HepG2 (cell line): ENCODE results near the gene SERINC2. TPM values are rescaled to one million over a fixed set of nuclear protein-coding genes. Genes with fewer than 3 reads are reported as not detected.

ENCODE experiments used
- ADNP ChIP-seq: sonication (generic); formaldehyde crosslinking; IDR thresholded peaks from 2 replicates; pipeline ENCODE4 v1.4.0; 2020; ENCODE audit warnings: missing genetic modification reagents
- EHMT2 ChIP-seq: fragments of 200-600 bp; sonication (generic); IDR thresholded peaks from 2 replicates; pipeline ENCODE4 v1.7.0; 2017; ENCODE audit warnings: antibody characterized with exemption, low read depth, low read length, borderline replicate concordance
- HES4 ChIP-seq: sonication (generic); formaldehyde crosslinking; IDR thresholded peaks from 2 replicates; pipeline ENCODE4 v1.9.0; 2021; ENCODE audit warnings: mild to moderate bottlenecking, missing genetic modification reagents, borderline replicate concordance
- KDM6A ChIP-seq: IDR thresholded peaks from 2 replicates; pipeline ENCODE4 v1.6.1; 2016; ENCODE audit warnings: low read depth
- KLF11 ChIP-seq: IDR thresholded peaks from 2 replicates; pipeline ENCODE4 v1.6.1; 2016; ENCODE audit warnings: missing compliant biosample characterization
- KLF6 ChIP-seq: IDR thresholded peaks from 2 replicates; pipeline ENCODE4 v1.8.0; 2016; ENCODE audit warnings: missing biosample characterization, missing genetic modification reagents
- MEIS2 ChIP-seq: sonication (generic); formaldehyde crosslinking; IDR thresholded peaks from 2 replicates; pipeline ENCODE4 v1.9.0; 2021; ENCODE audit warnings: mild to moderate bottlenecking, missing genetic modification reagents
- NR1H2 ChIP-seq: sonication (generic); formaldehyde crosslinking; IDR thresholded peaks from 2 replicates; pipeline ENCODE4 v1.8.1; 2022; ENCODE audit warnings: low read depth, missing genetic modification reagents, borderline replicate concordance
- NR2F1 ChIP-seq, 2 experiments: fragments of 450-650 bp in 1 of 2; formaldehyde crosslinking in 1 of 2; IDR thresholded peaks; 2 replicates each; pipeline versions ENCODE4 v1.5.0 to v1.6.1; 2016 to 2020; ENCODE audit warnings: mild to moderate bottlenecking in 1 of 2, missing compliant biosample characterization in 1 of 2, missing genetic modification reagents in 1 of 2, moderate library complexity in 1 of 2
- PAF1 ChIP-seq: IDR thresholded peaks from 2 replicates; pipeline ENCODE4 v1.6.1; 2016; ENCODE audit warnings: missing genetic modification reagents, missing compliant biosample characterization
- PHF8 ChIP-seq: sonication (generic); formaldehyde crosslinking; IDR thresholded peaks from 2 replicates; pipeline ENCODE4 v1.5.0; 2020; ENCODE audit warnings: missing genetic modification reagents
- POGZ ChIP-seq: sonication (generic); formaldehyde crosslinking; IDR thresholded peaks from 2 replicates; pipeline ENCODE4 v1.4.0; 2020; ENCODE audit warnings: mild to moderate bottlenecking, missing genetic modification reagents
- POLR2A ChIP-seq, 2 experiments: IDR thresholded peaks; 2 replicates each; pipeline ENCODE4 v1.6.1; 2011; ENCODE audit warnings: low read depth in 2 of 2, low read length in 2 of 2, mild to moderate bottlenecking in 1 of 2, moderate library complexity in 1 of 2; ENCODE audit not compliant: insufficient read depth in 1 of 2
- RBM39 ChIP-seq: fragments of 200-400 bp; formaldehyde crosslinking; IDR thresholded peaks from one replicate; pipeline ENCODE4 v1.6.1; 2018; ENCODE audit warnings: antibody characterized with exemption, mild to moderate bottlenecking, low read depth, low read length; ENCODE audit not compliant: poor library complexity, severe bottlenecking
- SETDB1 ChIP-seq: sonication (generic); formaldehyde crosslinking; IDR thresholded peaks from 2 replicates; pipeline ENCODE4 v1.5.1; 2020; ENCODE audit warnings: missing genetic modification reagents, mild to moderate bottlenecking, borderline replicate concordance
- SMAD1 ChIP-seq: sonication (generic); formaldehyde crosslinking; IDR thresholded peaks from 2 replicates; pipeline ENCODE4 v1.4.0; 2020; ENCODE audit warnings: missing genetic modification reagents, low read depth, mild to moderate bottlenecking, borderline replicate concordance
- SMAD9 ChIP-seq: sonication (generic); formaldehyde crosslinking; IDR thresholded peaks from 2 replicates; pipeline ENCODE4 v1.5.1; 2020; ENCODE audit warnings: mild to moderate bottlenecking, missing genetic modification reagents
- SMYD3 ChIP-seq: sonication (generic); formaldehyde crosslinking; IDR thresholded peaks from 2 replicates; pipeline ENCODE4 v1.8.1; 2023; ENCODE audit warnings: mild to moderate bottlenecking, missing genetic modification reagents
- SNAPC2 ChIP-seq: sonication (generic); formaldehyde crosslinking; IDR thresholded peaks from 2 replicates; pipeline ENCODE4 v1.8.1; 2022; ENCODE audit warnings: mild to moderate bottlenecking, missing genetic modification reagents
- SNRNP70 ChIP-seq: fragments of 200-400 bp; formaldehyde crosslinking; IDR thresholded peaks from 2 replicates; pipeline ENCODE4 v1.6.1; 2017; ENCODE audit warnings: mild to moderate bottlenecking, low read depth, low read length, moderate library complexity
- SRY ChIP-seq: sonication (generic); formaldehyde crosslinking; IDR thresholded peaks from 2 replicates; pipeline ENCODE4 v1.8.0; 2022; ENCODE audit warnings: mild to moderate bottlenecking, missing genetic modification reagents
- TRIM24 ChIP-seq: sonication (generic); formaldehyde crosslinking; IDR thresholded peaks from 2 replicates; pipeline ENCODE4 v1.8.0; 2022; ENCODE audit warnings: mild to moderate bottlenecking, missing genetic modification reagents
- ZFP36L1 ChIP-seq: sonication (generic); formaldehyde crosslinking; IDR thresholded peaks from 2 replicates; pipeline ENCODE4 v1.8.0; 2022; ENCODE audit warnings: mild to moderate bottlenecking, missing genetic modification reagents, moderate library complexity
- ZNF138 ChIP-seq: sonication (generic); formaldehyde crosslinking; IDR thresholded peaks from 2 replicates; pipeline ENCODE4 v1.5.0; 2020; ENCODE audit warnings: mild to moderate bottlenecking, low read depth, missing genetic modification reagents
- ZNF224 ChIP-seq: sonication (generic); formaldehyde crosslinking; IDR thresholded peaks from 2 replicates; pipeline ENCODE4 v1.5.0; 2020; ENCODE audit warnings: mild to moderate bottlenecking, missing genetic modification reagents
- ZNF225 ChIP-seq: sonication (generic); formaldehyde crosslinking; IDR thresholded peaks from 2 replicates; pipeline ENCODE4 v1.4.0; 2020; ENCODE audit warnings: mild to moderate bottlenecking, missing genetic modification reagents
- ZNF235 ChIP-seq: sonication (generic); formaldehyde crosslinking; IDR thresholded peaks from 2 replicates; pipeline ENCODE4 v1.8.1; 2023; ENCODE audit warnings: mild to moderate bottlenecking, missing genetic modification reagents, borderline replicate concordance
- ZNF296 ChIP-seq: sonication (generic); formaldehyde crosslinking; conservative IDR thresholded peaks from 2 replicates; pipeline ENCODE4 v1.5.0; 2020; ENCODE audit warnings: mild to moderate bottlenecking, missing genetic modification reagents
- ZNF607 ChIP-seq: sonication (generic); formaldehyde crosslinking; IDR thresholded peaks from 2 replicates; pipeline ENCODE4 v1.5.1; 2020; ENCODE audit warnings: missing genetic modification reagents, mild to moderate bottlenecking, borderline replicate concordance
- ZNF660 ChIP-seq: sonication (generic); formaldehyde crosslinking; IDR thresholded peaks from 2 replicates; pipeline ENCODE4 v1.5.1; 2020; ENCODE audit warnings: mild to moderate bottlenecking, low read depth, missing genetic modification reagents, borderline replicate concordance
- ZNF724P ChIP-seq: sonication (generic); formaldehyde crosslinking; IDR thresholded peaks from 2 replicates; pipeline ENCODE4 v1.8.0; 2022; ENCODE audit warnings: missing genetic modification reagents, borderline replicate concordance
- ZNF766 ChIP-seq: sonication (generic); formaldehyde crosslinking; IDR thresholded peaks from 2 replicates; pipeline ENCODE4 v1.5.0; 2020; ENCODE audit warnings: missing genetic modification reagents, borderline replicate concordance
- polyA plus RNA-seq, 8 experiments: library from polyadenylated mRNA; depleted of rRNA in 3 of 8; stranded (reverse) in 7 of 8; unstranded in 1 of 8; fragments of >200 nt; fragmentation: Illumina TruSeq in 4 of 8; extraction: Trizol in 4 of 8; gene quantifications; 2 replicates each; pipeline versions ENCODE4 v1.2.1 to v1.2.3, GENCODE V29; 2011 to 2016; ENCODE audit warnings: low read depth in 4 of 8, missing spikeins in 1 of 8, mixed read lengths in 1 of 8; ENCODE audit not compliant: insufficient read depth in 1 of 8
- total RNA-seq, 5 experiments: library from RNA; depleted of rRNA; stranded (reverse); fragments of >200 nt; fragmentation: Illumina TruSeq; extraction: Trizol; gene quantifications; 2 replicates each; pipeline ENCODE4 v1.2.3, GENCODE V29; 2016; ENCODE audit warnings: low read depth in 1 of 5
- TF ChIP-seq, protein P1 (sequence below), 2 experiments: sonication (generic) in 1 of 2; formaldehyde crosslinking in 1 of 2; IDR thresholded peaks; 2 replicates each; pipeline versions ENCODE4 v1.4.0 to v1.6.1; 2018 to 2020; ENCODE audit warnings: missing genetic modification reagents in 2 of 2, borderline replicate concordance in 1 of 2, low read depth in 1 of 2, mild to moderate bottlenecking in 1 of 2, missing biosample characterization in 1 of 2

The SERINC2 gene
- total and polyA plus RNA-seq, 2 of the 13 experiments (the other 11 are each of a cell fraction or from before 2014, with no cell fraction given) = 4.8 to 126 TPM

DNA sequence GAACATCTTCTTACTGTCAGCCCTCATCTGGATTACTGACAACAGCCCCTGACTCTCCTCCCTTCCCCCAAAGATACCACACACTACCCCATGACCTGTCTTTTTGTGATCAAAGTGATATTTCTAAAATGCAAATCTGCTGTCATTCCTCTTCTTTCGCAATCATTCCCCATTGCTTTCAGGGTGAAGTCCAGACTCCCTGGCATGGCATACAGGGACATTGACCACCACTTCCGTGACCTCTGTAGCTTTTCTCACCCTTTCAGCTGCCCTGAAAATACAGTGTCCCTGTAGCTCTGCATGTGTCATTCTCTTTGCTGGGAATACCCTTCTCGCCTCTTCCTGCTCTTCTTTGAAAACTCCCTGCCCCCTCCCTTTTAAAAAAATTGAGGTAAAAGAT is 4.1 kb downstream of the SERINC2 start (continued):
- TF ChIP-seq KLF11 (CRISPR knock-in tag) = no peak
- TF ChIP-seq PAF1 (CRISPR knock-in tag) = no peak
- TF ChIP-seq KDM6A (CRISPR knock-in tag) = peak; percentile 74
- no peak for TF ChIP-seq KLF6 (CRISPR knock-in tag)
- no peak for TF ChIP-seq HES4 (CRISPR knock-in tag)
- no peak for TF ChIP-seq ZNF138 (CRISPR knock-in tag)
- TF ChIP-seq POLR2A (IDR thresholded peaks at IDR 0.05; ENCODE audit: insufficient read depth in 1 of 2, low read depth in 2 of 2, low read length in 2 of 2) = no peak
- TF ChIP-seq ZNF225 (CRISPR knock-in tag) = no peak
- TF ChIP-seq ZNF724P (CRISPR knock-in tag) = no peak
- TF ChIP-seq, protein P1, sequence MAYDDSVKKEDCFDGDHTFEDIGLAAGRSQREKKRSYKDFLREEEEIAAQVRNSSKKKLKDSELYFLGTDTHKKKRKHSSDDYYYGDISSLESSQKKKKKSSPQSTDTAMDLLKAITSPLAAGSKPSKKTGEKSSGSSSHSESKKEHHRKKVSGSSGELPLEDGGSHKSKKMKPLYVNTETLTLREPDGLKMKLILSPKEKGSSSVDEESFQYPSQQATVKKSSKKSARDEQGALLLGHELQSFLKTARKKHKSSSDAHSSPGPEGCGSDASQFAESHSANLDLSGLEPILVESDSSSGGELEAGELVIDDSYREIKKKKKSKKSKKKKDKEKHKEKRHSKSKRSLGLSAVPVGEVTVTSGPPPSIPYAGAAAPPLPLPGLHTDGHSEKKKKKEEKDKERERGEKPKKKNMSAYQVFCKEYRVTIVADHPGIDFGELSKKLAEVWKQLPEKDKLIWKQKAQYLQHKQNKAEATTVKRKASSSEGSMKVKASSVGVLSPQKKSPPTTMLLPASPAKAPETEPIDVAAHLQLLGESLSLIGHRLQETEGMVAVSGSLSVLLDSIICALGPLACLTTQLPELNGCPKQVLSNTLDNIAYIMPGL (CRISPR knock-in tag; IDR thresholded peaks at IDR 0.05; ENCODE audit: borderline replicate concordance in 1 of 2, low read depth in 1 of 2) = peak in 1 of 2 experiments; percentile 50; a peak in 1 of 4 replicates
- no peak for TF ChIP-seq ZNF296
- no peak for TF ChIP-seq SETDB1 (CRISPR knock-in tag)
- no peak for TF ChIP-seq ZNF607 (CRISPR knock-in tag)
- TF ChIP-seq ZNF660 = no peak
- TF ChIP-seq PHF8 = no peak
- TF ChIP-seq ZNF235 (CRISPR knock-in tag) = no peak
- peak; percentile 99 for TF ChIP-seq MEIS2 (CRISPR knock-in tag)
- peak; percentile 94 to 97 for TF ChIP-seq NR2F1 (CRISPR knock-in tag; IDR thresholded peaks at IDR 0.05)
- TF ChIP-seq SNRNP70 = no peak
- TF ChIP-seq ZNF224 (CRISPR knock-in tag) = no peak
- no peak; the same call in 1 of the 2 replicates for TF ChIP-seq EHMT2
- TF ChIP-seq SMYD3 = no peak
- TF ChIP-seq RBM39 = no peak
- TF ChIP-seq ADNP (CRISPR knock-in tag) = no peak
- TF ChIP-seq SNAPC2 (CRISPR knock-in tag) = peak; percentile 80; the same call in 1 of the 2 replicates
- no peak for TF ChIP-seq SMAD1 (CRISPR knock-in tag)
- no peak; the same call in 1 of the 2 replicates for TF ChIP-seq ZFP36L1 (CRISPR knock-in tag)
- TF ChIP-seq NR1H2 (CRISPR knock-in tag) = 0 out of 2 replicates have a peak, but pooled peaks have one; percentile 22
- no peak; the same call in 1 of the 2 replicates for TF ChIP-seq SRY
- TF ChIP-seq SMAD9 (CRISPR knock-in tag) = no peak
- TF ChIP-seq POGZ = peak; percentile 26; the same call in 1 of the 2 replicates
- peak; percentile 60; the same call in 1 of the 2 replicates for TF ChIP-seq TRIM24 (CRISPR knock-in tag)
- TF ChIP-seq ZNF766 (CRISPR knock-in tag) = no peak
